ENCODE data around the gene NFYA.

DNA sequence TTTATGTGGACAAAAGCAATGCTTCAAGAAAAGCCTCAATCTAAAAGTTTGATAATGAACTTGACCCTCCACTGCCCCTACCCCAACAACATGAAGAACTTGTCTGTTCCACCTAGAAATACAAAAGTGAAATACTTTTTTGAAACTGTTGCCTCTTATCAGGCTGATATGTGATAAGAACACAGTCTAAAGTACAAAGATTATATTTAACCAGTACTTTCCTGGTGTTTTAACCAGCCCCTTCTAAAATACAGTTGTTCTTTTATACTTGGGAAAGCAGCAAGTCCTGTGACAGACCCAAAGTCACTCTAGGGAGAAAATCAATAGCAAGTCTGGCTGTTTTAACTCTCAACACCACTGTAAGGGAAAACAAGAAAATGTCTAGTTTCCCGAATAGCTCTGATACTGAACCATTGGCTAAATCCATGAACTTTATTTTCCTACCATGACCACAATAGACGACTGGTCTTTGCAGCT, 7.2 kb upstream of the NFYA start:
- TF ChIP-seq, protein P1, sequence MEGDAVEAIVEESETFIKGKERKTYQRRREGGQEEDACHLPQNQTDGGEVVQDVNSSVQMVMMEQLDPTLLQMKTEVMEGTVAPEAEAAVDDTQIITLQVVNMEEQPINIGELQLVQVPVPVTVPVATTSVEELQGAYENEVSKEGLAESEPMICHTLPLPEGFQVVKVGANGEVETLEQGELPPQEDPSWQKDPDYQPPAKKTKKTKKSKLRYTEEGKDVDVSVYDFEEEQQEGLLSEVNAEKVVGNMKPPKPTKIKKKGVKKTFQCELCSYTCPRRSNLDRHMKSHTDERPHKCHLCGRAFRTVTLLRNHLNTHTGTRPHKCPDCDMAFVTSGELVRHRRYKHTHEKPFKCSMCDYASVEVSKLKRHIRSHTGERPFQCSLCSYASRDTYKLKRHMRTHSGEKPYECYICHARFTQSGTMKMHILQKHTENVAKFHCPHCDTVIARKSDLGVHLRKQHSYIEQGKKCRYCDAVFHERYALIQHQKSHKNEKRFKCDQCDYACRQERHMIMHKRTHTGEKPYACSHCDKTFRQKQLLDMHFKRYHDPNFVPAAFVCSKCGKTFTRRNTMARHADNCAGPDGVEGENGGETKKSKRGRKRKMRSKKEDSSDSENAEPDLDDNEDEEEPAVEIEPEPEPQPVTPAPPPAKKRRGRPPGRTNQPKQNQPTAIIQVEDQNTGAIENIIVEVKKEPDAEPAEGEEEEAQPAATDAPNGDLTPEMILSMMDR (conservative IDR thresholded peaks at IDR 0.05), result no peak
- no peak for TF ChIP-seq EZH2 (IDR thresholded peaks at IDR 0.05; ENCODE audit: low read depth)
